Keratinocyte (primary cell): ENCODE measurements around the gene HCST. TPM values are rescaled to one million over a fixed set of nuclear protein-coding genes. Genes with fewer than 3 reads are reported as not detected.

Source experiments
- DNase-seq: peaks from one replicate; pipeline ENCODE4 v3.0.0-alpha.2; 2011; ENCODE audit warnings: low read depth, missing footprints, low spot score
- FAIRE-seq: peaks from 2 replicates; lab custom pipeline; 2011; peaks lifted over from hg19 to GRCh38; lab: Jason Lieb, UNC
- H2AFZ ChIP-seq: 2 replicates; pipeline ENCODE4 v1.6.0; 2012; ENCODE audit warnings: low read length, control low read depth, inconsistent platforms; ENCODE audit not compliant: control insufficient read depth
- H3K27ac ChIP-seq: 2 replicates; pipeline ENCODE4 v1.5.1; 2011; ENCODE audit warnings: low read length; ENCODE audit not compliant: control insufficient read depth, insufficient read depth
- H3K27me3 ChIP-seq: 3 replicates; pipeline ENCODE4 v1.6.0; 2011; ENCODE audit warnings: low read length; ENCODE audit not compliant: control insufficient read depth, insufficient read depth; ENCODE audit errors: extremely low read depth
- H3K36me3 ChIP-seq, 2 experiments: 2 replicates in 1 of 2; 3 replicates in 1 of 2; pipeline ENCODE4 v1.5.1; 2011; ENCODE audit warnings: low read length in 2 of 2, mild to moderate bottlenecking in 1 of 2; ENCODE audit not compliant: control insufficient read depth in 2 of 2, insufficient read depth in 2 of 2; ENCODE audit errors: extremely low read depth in 1 of 2
- H3K4me1 ChIP-seq: 3 replicates; pipeline ENCODE4 v1.5.1; 2011; ENCODE audit warnings: low read length; ENCODE audit not compliant: control insufficient read depth, insufficient read depth; ENCODE audit errors: extremely low read depth
- H3K4me2 ChIP-seq: 3 replicates; pipeline ENCODE4 v1.6.0; 2011; ENCODE audit warnings: low read depth, low read length; ENCODE audit not compliant: control insufficient read depth, insufficient read depth; ENCODE audit errors: extremely low read depth
- H3K4me3 ChIP-seq, 3 experiments: fragments of 200-600 bp in 1 of 3; sonication (generic) in 1 of 3; 2 replicates in 2 of 3; 3 replicates in 1 of 3; pipeline ENCODE4 v1.5.1; 2011 to 2016; ENCODE audit warnings: low read length in 3 of 3, mild to moderate bottlenecking in 3 of 3, control low read depth in 2 of 3, inconsistent platforms in 1 of 3, low read depth in 1 of 3, mixed read lengths in 1 of 3, mixed run types in 1 of 3, moderate library complexity in 1 of 3; ENCODE audit not compliant: control insufficient read depth in 2 of 3, insufficient read depth in 2 of 3; ENCODE audit errors: extremely low read depth in 1 of 3
- H3K79me2 ChIP-seq: 2 replicates; pipeline ENCODE4 v1.6.0; 2012; ENCODE audit warnings: low read length; ENCODE audit not compliant: control insufficient read depth, insufficient read depth
- H3K9ac ChIP-seq: 3 replicates; pipeline ENCODE4 v1.6.0; 2011; ENCODE audit warnings: low read length; ENCODE audit not compliant: control insufficient read depth, insufficient read depth; ENCODE audit errors: extremely low read depth
- H3K9me1 ChIP-seq: 3 replicates; pipeline ENCODE4 v1.6.0; 2011; ENCODE audit warnings: low read length; ENCODE audit not compliant: control insufficient read depth, insufficient read depth; ENCODE audit errors: extremely low read depth
- H3K9me3 ChIP-seq: 2 replicates; pipeline ENCODE4 v1.5.1; 2012; ENCODE audit warnings: low read depth, low read length; ENCODE audit not compliant: control insufficient read depth
- H4K20me1 ChIP-seq: 3 replicates; pipeline ENCODE4 v1.6.0; 2011; ENCODE audit warnings: low read length; ENCODE audit not compliant: control insufficient read depth, insufficient read depth; ENCODE audit errors: extremely low read depth
- CTCF ChIP-seq, 3 experiments: IDR thresholded peaks in 1 of 3; conservative IDR thresholded peaks in 1 of 3; optimal IDR thresholded peaks in 1 of 3; 2 replicates in 2 of 3; 3 replicates in 1 of 3; pipeline versions ENCODE3 to v1.5.1; 2011; ENCODE audit warnings: low read length in 3 of 3, mild to moderate bottlenecking in 3 of 3, moderate library complexity in 2 of 3, control low read depth in 1 of 3, inconsistent platforms in 1 of 3; ENCODE audit not compliant: insufficient read depth in 2 of 3; ENCODE audit errors: extremely low read depth in 1 of 3
- EZH2 ChIP-seq: IDR thresholded peaks from one replicate; pipeline ENCODE4 v1.6.1; 2012; ENCODE audit warnings: inconsistent platforms, mild to moderate bottlenecking, low read length, moderate library complexity
- dilution Hi-C: fragments of 300-500 bp; cut with MboI; formaldehyde crosslinking; loops from one replicate; pipeline ENCODE4 v1.7.0; 2020; ENCODE audit warnings: low sequenced_read_pairs; ENCODE audit not compliant: extremely low pct_ligation_motif_present
- polyA plus RNA-seq, 5 experiments: library from polyadenylated mRNA; depleted of rRNA in 3 of 5; stranded (reverse) in 3 of 5; stranded (forward) in 1 of 5; unstranded in 1 of 5; fragments of >200 nt; gene quantifications; 1 replicate in 1 of 5; 2 replicates in 3 of 5; 3 replicates in 1 of 5; pipeline versions ENCODE4 v1.2.1 to v1.2.3, GENCODE V29; 2011 to 2012; ENCODE audit warnings: missing spikeins in 2 of 5, low read depth in 1 of 5, low replicate concordance in 1 of 5

HCST gene
- polyA plus RNA-seq, 1 donor (not counting 4 experiments of a cell fraction or from before 2014, with no cell fraction given), result 0.25 TPM

- H3K27me3 ChIP-seq, result no peaks in the 10 kb centered on the region
- H4K20me1 ChIP-seq, result no peaks in the 10 kb centered on the region
- no peak overlapping the region for H3K27ac ChIP-seq
- TF ChIP-seq CTCF (optimal IDR thresholded peaks at IDR 0.05 in 1 of 3, IDR thresholded peaks at IDR 0.05 in 1 of 3, conservative IDR thresholded peaks at IDR 0.05 in 1 of 3; ENCODE audit: extremely low read depth in 1 of 3, insufficient read depth in 2 of 3, low read length in 3 of 3), result no peak
- TF ChIP-seq EZH2, result no peak
- no peak overlapping the region for H2AFZ ChIP-seq
- no peak for DNase-seq
- no peaks in the 10 kb centered on the region for H3K9me1 ChIP-seq
- H3K9me3 ChIP-seq, result no peaks in the 10 kb centered on the region
- H3K4me3 ChIP-seq, result no peak overlapping the region
- H3K9ac ChIP-seq, result no peak overlapping the region
- H3K79me2 ChIP-seq, result no peaks in the 10 kb centered on the region
- H3K4me2 ChIP-seq, result no peak overlapping the region
- dilution Hi-C loops, result no loop called here
- H3K36me3 ChIP-seq, result no peaks in the 10 kb centered on the region
- FAIRE-seq, result no peak
- no peaks in the 10 kb centered on the region for H3K4me1 ChIP-seq
Observed at GRCh38 chr19:35915443-35915842, 13.1 kb downstream of the HCST start.

- Histone ChIP-seq H3K79me2 (no peaks in the 10 kb centered on the region), H3K36me3 (no peaks in the 10 kb centered on the region), H3K9me3 (no peaks in the 10 kb centered on the region), H4K20me1 (no peaks in the 10 kb centered on the region), H3K27me3 (no peaks in the 10 kb centered on the region), H3K27ac (no peak overlapping the region), H3K4me1 (no peaks in the 10 kb centered on the region), H3K4me3 (no peak overlapping the region), H2AFZ (no peak overlapping the region), H3K9ac (no peak overlapping the region), H3K4me2 (no peak overlapping the region), H3K9me1 (no peaks in the 10 kb centered on the region)
- no peak for TF ChIP-seq EZH2
- no peak for TF ChIP-seq CTCF (optimal IDR thresholded peaks at IDR 0.05 in 1 of 3, IDR thresholded peaks at IDR 0.05 in 1 of 3, conservative IDR thresholded peaks at IDR 0.05 in 1 of 3; ENCODE audit: extremely low read depth in 1 of 3, insufficient read depth in 2 of 3, low read length in 3 of 3)
- dilution Hi-C loops, result no loop called here
- DNase-seq (no peak), FAIRE-seq (no peak)
Observed at GRCh38 chr19:35919306-35919705, 17.0 kb downstream of the HCST start.
